H1 (cell line): ENCODE measurements around the gene AGBL4.
"Not testable (repeated sequence)": the region's sequence is repeated elsewhere in the genome, so short reads cannot be mapped to it uniquely, and the experiment has no call there.

Experiments used
- RAD21 ChIP-seq, 2 experiments: IDR thresholded peaks in 1 of 2; conservative IDR thresholded peaks in 1 of 2; 2 replicates each; pipeline ENCODE4 v1.6.1; 2011; ENCODE audit warnings: low read depth in 2 of 2, low read length in 2 of 2, improper control_type of control experiment in 1 of 2, inconsistent platforms in 1 of 2, mild to moderate bottlenecking in 1 of 2, moderate library complexity in 1 of 2
- TF ChIP-seq, protein P1 (sequence below), 3 experiments: IDR thresholded peaks; 1 replicate in 2 of 3; 2 replicates in 1 of 3; pipeline versions ENCODE4 v1.5.1 to v1.6.1; 2011; ENCODE audit warnings: low read length in 3 of 3, mild to moderate bottlenecking in 3 of 3, inconsistent platforms in 2 of 3, low read depth in 1 of 3, moderate library complexity in 1 of 3; ENCODE audit not compliant: insufficient read depth in 1 of 3; ENCODE audit errors: control extremely low read depth in 1 of 3

DNA sequence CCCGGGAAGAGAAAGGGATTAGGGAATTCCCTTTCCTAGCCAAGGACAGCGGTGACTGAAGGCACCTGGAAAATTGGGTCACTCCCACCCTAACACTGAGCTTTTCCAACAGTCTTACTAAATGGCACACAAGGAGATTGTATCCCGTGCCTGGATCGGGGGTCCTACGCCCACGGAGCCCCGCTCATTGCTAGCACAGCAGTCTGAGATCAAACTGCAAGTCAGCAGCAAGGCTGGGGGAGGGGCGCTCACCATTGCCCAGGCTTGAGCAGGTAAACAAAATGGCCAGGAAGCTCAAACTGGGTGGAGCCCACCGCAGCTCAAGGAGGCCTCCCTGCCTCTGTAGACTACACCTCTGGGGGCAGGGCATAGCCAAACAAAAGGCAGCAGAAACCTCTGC is 285.6 kb downstream of the AGBL4 start:
- TF ChIP-seq, protein P1, sequence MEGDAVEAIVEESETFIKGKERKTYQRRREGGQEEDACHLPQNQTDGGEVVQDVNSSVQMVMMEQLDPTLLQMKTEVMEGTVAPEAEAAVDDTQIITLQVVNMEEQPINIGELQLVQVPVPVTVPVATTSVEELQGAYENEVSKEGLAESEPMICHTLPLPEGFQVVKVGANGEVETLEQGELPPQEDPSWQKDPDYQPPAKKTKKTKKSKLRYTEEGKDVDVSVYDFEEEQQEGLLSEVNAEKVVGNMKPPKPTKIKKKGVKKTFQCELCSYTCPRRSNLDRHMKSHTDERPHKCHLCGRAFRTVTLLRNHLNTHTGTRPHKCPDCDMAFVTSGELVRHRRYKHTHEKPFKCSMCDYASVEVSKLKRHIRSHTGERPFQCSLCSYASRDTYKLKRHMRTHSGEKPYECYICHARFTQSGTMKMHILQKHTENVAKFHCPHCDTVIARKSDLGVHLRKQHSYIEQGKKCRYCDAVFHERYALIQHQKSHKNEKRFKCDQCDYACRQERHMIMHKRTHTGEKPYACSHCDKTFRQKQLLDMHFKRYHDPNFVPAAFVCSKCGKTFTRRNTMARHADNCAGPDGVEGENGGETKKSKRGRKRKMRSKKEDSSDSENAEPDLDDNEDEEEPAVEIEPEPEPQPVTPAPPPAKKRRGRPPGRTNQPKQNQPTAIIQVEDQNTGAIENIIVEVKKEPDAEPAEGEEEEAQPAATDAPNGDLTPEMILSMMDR (IDR thresholded peaks at IDR 0.05; ENCODE audit: control extremely low read depth in 1 of 3, insufficient read depth in 1 of 3, low read depth in 1 of 3, low read length in 3 of 3), result not testable (repeated sequence)
- TF ChIP-seq RAD21 (IDR thresholded peaks at IDR 0.05 in 1 of 2, conservative IDR thresholded peaks at IDR 0.05 in 1 of 2; ENCODE audit: low read depth in 2 of 2, low read length in 2 of 2), result not testable (repeated sequence)
